ENCODE measurements around the gene SGMS1. TPM values are rescaled to one million over a fixed set of nuclear protein-coding genes. Genes with fewer than 3 reads are reported as not detected.

SGMS1 gene
- total RNA-seq, 3 donors from 2014 or later (not counting 1 experiment from before 2014, with no cell fraction given), result 24.5 to 32.7 (median 30.4) TPM

DNA sequence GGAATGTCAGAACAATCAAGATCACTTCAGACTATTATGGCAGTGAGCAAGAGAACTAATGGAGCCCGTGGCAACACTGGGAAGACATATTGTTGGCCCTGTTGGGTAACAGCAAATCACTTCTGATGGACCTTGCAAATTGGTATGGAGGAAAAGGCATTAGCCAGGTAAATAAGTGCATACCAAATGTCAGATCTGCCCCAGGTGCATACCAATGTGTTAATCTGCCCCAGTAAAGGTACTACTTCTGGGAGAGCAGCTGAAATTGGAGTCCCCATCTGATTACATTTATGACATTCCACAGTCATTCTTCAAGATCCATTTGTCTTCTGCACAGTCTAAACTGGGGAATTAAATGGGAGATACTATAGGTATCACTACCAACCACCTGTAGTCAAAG lies 3.7 kb upstream of the SGMS1 start:
- H3K27ac ChIP-seq (ENCODE audit: low read length), result no peak overlapping the region
- 100% methylated on average over 1 of the region's 1 CpG for WGBS (ENCODE audit: insufficient coverage)
- TF ChIP-seq, protein P1, sequence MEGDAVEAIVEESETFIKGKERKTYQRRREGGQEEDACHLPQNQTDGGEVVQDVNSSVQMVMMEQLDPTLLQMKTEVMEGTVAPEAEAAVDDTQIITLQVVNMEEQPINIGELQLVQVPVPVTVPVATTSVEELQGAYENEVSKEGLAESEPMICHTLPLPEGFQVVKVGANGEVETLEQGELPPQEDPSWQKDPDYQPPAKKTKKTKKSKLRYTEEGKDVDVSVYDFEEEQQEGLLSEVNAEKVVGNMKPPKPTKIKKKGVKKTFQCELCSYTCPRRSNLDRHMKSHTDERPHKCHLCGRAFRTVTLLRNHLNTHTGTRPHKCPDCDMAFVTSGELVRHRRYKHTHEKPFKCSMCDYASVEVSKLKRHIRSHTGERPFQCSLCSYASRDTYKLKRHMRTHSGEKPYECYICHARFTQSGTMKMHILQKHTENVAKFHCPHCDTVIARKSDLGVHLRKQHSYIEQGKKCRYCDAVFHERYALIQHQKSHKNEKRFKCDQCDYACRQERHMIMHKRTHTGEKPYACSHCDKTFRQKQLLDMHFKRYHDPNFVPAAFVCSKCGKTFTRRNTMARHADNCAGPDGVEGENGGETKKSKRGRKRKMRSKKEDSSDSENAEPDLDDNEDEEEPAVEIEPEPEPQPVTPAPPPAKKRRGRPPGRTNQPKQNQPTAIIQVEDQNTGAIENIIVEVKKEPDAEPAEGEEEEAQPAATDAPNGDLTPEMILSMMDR (IDR thresholded peaks at IDR 0.05), result no peak
- Mint-ChIP-seq H3K4me1 (peaks cover 12 to 13% of the 10 kb centered on the region in 2 donors), H3K36me3 (no peaks in the 10 kb centered on the region), H3K9me3 (no peaks in the 10 kb centered on the region), H3K4me3 (peak overlapping the region; percentile 13), H3K27me3 (ENCODE audit: low read depth in 2 of 2) (no peaks in the 10 kb centered on the region), H3K27ac (no peak overlapping the region)
- no peaks in the 10 kb centered on the region for H3K9me3 ChIP-seq (ENCODE audit: control insufficient read depth, insufficient read depth, low read length)
- peaks cover 12% of the 10 kb centered on the region for H3K4me1 ChIP-seq (ENCODE audit: control insufficient read depth, insufficient read depth, low read length)
- no peak for DNase-seq
- H3K27me3 ChIP-seq (ENCODE audit: control insufficient read depth, insufficient read depth, low read length), result no peaks in the 10 kb centered on the region
- no peak for ATAC-seq
- intact Hi-C loops (cut with micrococcal nuclease), result loop anchor here (10.0 kb wide), 2 partner anchors 563 to 1067 kb away; partner anchors contain the start of genes CSTF2T and WASHC2A
- peaks cover 3% of the 10 kb centered on the region for H3K36me3 ChIP-seq (ENCODE audit: control insufficient read depth, insufficient read depth, low read length)
- H3K4me3 ChIP-seq (ENCODE audit: low read length), result no peak overlapping the region

DNA sequence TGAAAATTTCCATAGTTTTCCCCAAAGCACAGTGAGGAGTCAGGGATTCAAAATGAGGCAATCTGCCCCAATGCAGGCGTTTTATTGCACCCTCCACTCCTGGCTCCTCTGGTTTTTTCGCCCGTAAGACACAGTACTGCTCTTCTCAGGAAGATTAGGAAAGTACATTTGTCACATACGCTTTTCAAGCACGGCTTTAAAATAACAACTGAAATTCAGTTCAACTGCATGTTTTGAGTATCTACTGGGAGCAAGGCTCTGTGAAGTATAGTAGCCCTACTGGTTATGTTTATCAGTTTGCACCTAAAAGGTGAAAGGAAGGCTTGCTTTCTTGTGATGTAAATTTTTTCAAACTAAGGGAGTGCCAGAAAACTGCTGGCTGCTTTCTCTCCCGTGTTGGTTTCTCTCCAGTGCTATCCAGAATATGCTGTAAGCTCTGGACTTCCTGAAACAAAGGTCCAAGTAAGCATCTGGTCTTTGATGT lies 1.9 kb upstream of the SGMS1 start:
- Mint-ChIP-seq H3K4me1 (peaks cover 23 to 27% of the 10 kb centered on the region in 2 donors), H3K36me3 (no peaks in the 10 kb centered on the region), H3K4me3 (peak overlapping the region; percentile 91), H3K27me3 (ENCODE audit: low read depth in 2 of 2) (no peaks in the 10 kb centered on the region), H3K9me3 (no peaks in the 10 kb centered on the region), H3K27ac (peak overlapping the region; percentile 94 to 95)
- H3K4me1 ChIP-seq (ENCODE audit: control insufficient read depth, insufficient read depth, low read length), result peaks cover 24% of the 10 kb centered on the region
- no peaks in the 10 kb centered on the region for H3K27me3 ChIP-seq (ENCODE audit: control insufficient read depth, insufficient read depth, low read length)
- DNase-seq (peak in 1 of 2 donors; percentile 28), ATAC-seq (no peak)
- peak overlapping the region; percentile 78 for H3K4me3 ChIP-seq (ENCODE audit: low read length)
- H3K27ac ChIP-seq (ENCODE audit: low read length), result peak overlapping the region; percentile 90
- intact Hi-C loops (cut with micrococcal nuclease), result loop anchor here (2.0 to 10.0 kb wide), 4 partner anchors 73 to 1069 kb away; partner anchors contain the start of genes CSTF2T and WASHC2A
- TF ChIP-seq, protein P1 (IDR thresholded peaks at IDR 0.05), result no peak
- WGBS (ENCODE audit: insufficient coverage), result 6% methylated on average over 6 of the region's 6 CpGs
- no peaks in the 10 kb centered on the region for H3K9me3 ChIP-seq (ENCODE audit: control insufficient read depth, insufficient read depth, low read length)
- peaks cover 3% of the 10 kb centered on the region for H3K36me3 ChIP-seq (ENCODE audit: control insufficient read depth, insufficient read depth, low read length)

DNA sequence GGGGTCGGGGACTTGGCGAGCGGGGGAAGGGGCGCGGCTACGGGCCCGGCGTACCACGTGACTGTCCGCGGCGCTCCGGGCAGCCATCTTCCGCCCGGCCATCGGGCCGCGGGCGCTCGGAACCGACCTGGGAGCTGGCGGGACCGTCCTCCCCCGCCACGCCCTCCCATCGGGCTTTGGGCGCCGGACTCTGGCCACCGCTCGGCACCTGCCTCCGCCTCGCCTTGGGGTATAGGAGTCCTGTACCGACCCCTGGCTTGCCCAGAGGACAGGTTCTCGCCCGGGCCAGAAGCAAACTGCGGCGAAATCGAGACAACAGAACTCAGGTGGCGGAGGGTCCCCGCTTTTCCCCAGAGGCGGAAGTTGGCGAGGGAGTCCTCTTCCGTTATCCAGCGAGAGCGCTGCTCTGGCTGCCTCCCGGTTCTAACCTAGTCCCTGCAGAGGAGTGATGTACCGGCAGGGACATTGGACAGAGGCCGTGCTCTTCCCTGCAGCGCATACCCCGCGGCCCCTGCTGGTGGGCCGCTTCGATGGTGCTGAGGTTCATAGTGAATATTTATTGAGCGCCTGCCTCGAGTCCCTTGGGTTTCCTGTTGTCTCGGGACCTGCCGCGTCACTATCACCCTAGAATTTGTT lies 1.2 kb upstream of the SGMS1 start:
- intact Hi-C loops (cut with micrococcal nuclease), result loop anchor here (1.0 to 10.0 kb wide), 5 partner anchors 11 to 1070 kb away; partner anchors contain the start of genes CSTF2T and WASHC2A
- Histone ChIP-seq H3K4me1 (ENCODE audit: control insufficient read depth, insufficient read depth, low read length) (peaks cover 25% of the 10 kb centered on the region), H3K9me3 (ENCODE audit: control insufficient read depth, insufficient read depth, low read length) (no peaks in the 10 kb centered on the region), H3K4me3 (ENCODE audit: low read length) (peak overlapping the region; percentile 78), H3K27ac (ENCODE audit: low read length) (peak overlapping the region; percentile 90), H3K27me3 (ENCODE audit: control insufficient read depth, insufficient read depth, low read length) (no peaks in the 10 kb centered on the region), H3K36me3 (ENCODE audit: control insufficient read depth, insufficient read depth, low read length) (no peaks in the 10 kb centered on the region)
- Mint-ChIP-seq H3K4me3 (peak overlapping the region; percentile 91), H3K27me3 (ENCODE audit: low read depth in 2 of 2) (no peaks in the 10 kb centered on the region), H3K36me3 (no peaks in the 10 kb centered on the region), H3K9me3 (no peaks in the 10 kb centered on the region), H3K27ac (peak overlapping the region; percentile 94 to 95), H3K4me1 (peaks cover 29 to 33% of the 10 kb centered on the region in 2 donors)
- TF ChIP-seq, protein P1 (IDR thresholded peaks at IDR 0.05), result no peak
- WGBS (ENCODE audit: insufficient coverage), result under 1% methylated on average over 58 of the region's 58 CpGs
- peak; percentile 41 to 55 (median 50) for ATAC-seq
- peak; percentile 66 to 83 for DNase-seq
